ENCODE results near the gene CPB1.

Gene CPB1

GRCh38 chr3:148884261-148884660 lies 56.6 kb downstream of the CPB1 start:
- DNase-seq: no peak

GRCh38 chr3:148889828-148890227 lies 62.2 kb downstream of the CPB1 start:
- no peak for DNase-seq

GRCh38 chr3:148896062-148896461 lies 68.5 kb downstream of the CPB1 start:
- no peak for DNase-seq

- DNase-seq: no peak
Measured at GRCh38 chr3:148901987-148902791, 74.6 kb downstream of the CPB1 start.

- DNase-seq: no peak
Measured at GRCh38 chr3:148903022-148903442, 75.4 kb downstream of the CPB1 start.

- no peak for DNase-seq
Measured at GRCh38 chr3:148903941-148904340, 76.3 kb downstream of the CPB1 start.

GRCh38 chr3:148906667-148907066 lies 79.1 kb downstream of the CPB1 start:
- DNase-seq: no peak
